Rectal smooth muscle tissue (tissue), 1 donor: Measurements from ENCODE around the gene SNX10.

ENCODE experiments used
- H3K27ac ChIP-seq: one replicate; pipeline ENCODE4 v1.7.0; 2013; ENCODE audit warnings: low read depth, low read length, inconsistent platforms
- H3K27me3 ChIP-seq: one replicate; pipeline ENCODE4 v1.7.0; 2013; ENCODE audit warnings: low read length; ENCODE audit not compliant: control insufficient read depth, insufficient read depth
- H3K36me3 ChIP-seq: one replicate; pipeline ENCODE4 v1.7.0; 2013; ENCODE audit warnings: low read length; ENCODE audit not compliant: control insufficient read depth, insufficient read depth
- H3K4me1 ChIP-seq: one replicate; pipeline ENCODE4 v1.7.0; 2013; ENCODE audit warnings: low read length; ENCODE audit not compliant: control insufficient read depth, insufficient read depth
- H3K4me3 ChIP-seq: one replicate; pipeline ENCODE4 v1.7.0; 2013; ENCODE audit warnings: low read length
- H3K9ac ChIP-seq: one replicate; pipeline ENCODE4 v1.7.0; 2013; ENCODE audit warnings: low read length

SNX10 gene

GRCh38 chr7:26379711-26380110 lies 88.0 kb downstream of the SNX10 start:
- Histone ChIP-seq H3K27ac (no peak overlapping the region), H3K9ac (no peak overlapping the region), H3K4me1 (no peaks in the 10 kb centered on the region), H3K36me3 (no peaks in the 10 kb centered on the region), H3K27me3 (peaks cover 8% of the 10 kb centered on the region), H3K4me3 (no peak overlapping the region)

- Histone ChIP-seq H3K4me3 (no peak overlapping the region), H3K9ac (no peak overlapping the region), H3K27ac (no peak overlapping the region), H3K27me3 (peaks cover 3% of the 10 kb centered on the region), H3K36me3 (no peaks in the 10 kb centered on the region), H3K4me1 (no peaks in the 10 kb centered on the region)
These were observed 90.1 kb downstream of the SNX10 start for GRCh38 chr7:26381476-26382353.

GRCh38 chr7:26385240-26385639 lies 93.6 kb downstream of the SNX10 start:
- Histone ChIP-seq H3K4me3 (no peak overlapping the region), H3K36me3 (no peaks in the 10 kb centered on the region), H3K4me1 (no peaks in the 10 kb centered on the region), H3K27ac (no peak overlapping the region), H3K9ac (no peak overlapping the region), H3K27me3 (no peaks in the 10 kb centered on the region)

- no peak overlapping the region for H3K9ac ChIP-seq
- no peak overlapping the region for H3K27ac ChIP-seq
- no peaks in the 10 kb centered on the region for H3K36me3 ChIP-seq
- H3K4me1 ChIP-seq = no peaks in the 10 kb centered on the region
- H3K27me3 ChIP-seq = no peaks in the 10 kb centered on the region
- H3K4me3 ChIP-seq = no peak overlapping the region
These were observed 96.1 kb downstream of the SNX10 start for GRCh38 chr7:26387731-26388130.

GRCh38 chr7:26388256-26388655 lies 96.6 kb downstream of the SNX10 start:
- Histone ChIP-seq H3K9ac (no peak overlapping the region), H3K27me3 (no peaks in the 10 kb centered on the region), H3K4me1 (no peaks in the 10 kb centered on the region), H3K27ac (no peak overlapping the region), H3K36me3 (no peaks in the 10 kb centered on the region), H3K4me3 (no peak overlapping the region)

GRCh38 chr7:26390016-26390415 lies 98.4 kb downstream of the SNX10 start:
- Histone ChIP-seq H3K4me1 (no peaks in the 10 kb centered on the region), H3K27me3 (no peaks in the 10 kb centered on the region), H3K27ac (no peak overlapping the region), H3K9ac (no peak overlapping the region), H3K36me3 (no peaks in the 10 kb centered on the region), H3K4me3 (no peak overlapping the region)

- Histone ChIP-seq H3K9ac (no peak overlapping the region), H3K4me1 (peaks cover 4% of the 10 kb centered on the region), H3K27ac (no peak overlapping the region), H3K4me3 (no peak overlapping the region), H3K27me3 (no peaks in the 10 kb centered on the region), H3K36me3 (no peaks in the 10 kb centered on the region)
These were observed 102.2 kb downstream of the SNX10 start for GRCh38 chr7:26393818-26394217.

- Histone ChIP-seq H3K4me3 (peak overlapping the region; percentile 80), H3K9ac (no peak overlapping the region), H3K27ac (no peak overlapping the region), H3K4me1 (peaks cover 8% of the 10 kb centered on the region), H3K36me3 (no peaks in the 10 kb centered on the region), H3K27me3 (no peaks in the 10 kb centered on the region)
These were observed 105.7 kb downstream of the SNX10 start for GRCh38 chr7:26397332-26397731.

- Histone ChIP-seq H3K9ac (peak overlapping the region; percentile 33), H3K36me3 (no peaks in the 10 kb centered on the region), H3K27ac (peak overlapping the region; percentile 76), H3K4me1 (peaks cover 8% of the 10 kb centered on the region), H3K27me3 (no peaks in the 10 kb centered on the region), H3K4me3 (peak overlapping the region; percentile 80)
These were observed 106.2 kb downstream of the SNX10 start for GRCh38 chr7:26397796-26398426.

GRCh38 chr7:26398427-26398755 lies 106.7 kb downstream of the SNX10 start:
- peak overlapping the region; percentile 52 for H3K9ac ChIP-seq
- H3K27me3 ChIP-seq = no peaks in the 10 kb centered on the region
- H3K4me1 ChIP-seq = peaks cover 8% of the 10 kb centered on the region
- H3K36me3 ChIP-seq = no peaks in the 10 kb centered on the region
- H3K27ac ChIP-seq = peak overlapping the region; percentile 76
- peak overlapping the region; percentile 80 for H3K4me3 ChIP-seq

- peak overlapping the region; percentile 69 for H3K27ac ChIP-seq
- no peaks in the 10 kb centered on the region for H3K27me3 ChIP-seq
- peak overlapping the region; percentile 52 for H3K9ac ChIP-seq
- H3K4me3 ChIP-seq = peak overlapping the region; percentile 80
- H3K36me3 ChIP-seq = no peaks in the 10 kb centered on the region
- peaks cover 8% of the 10 kb centered on the region for H3K4me1 ChIP-seq
These were observed 107.3 kb downstream of the SNX10 start for GRCh38 chr7:26398756-26399509.

- Histone ChIP-seq H3K27ac (no peak overlapping the region), H3K9ac (no peak overlapping the region), H3K4me3 (no peak overlapping the region), H3K4me1 (peaks cover 8% of the 10 kb centered on the region), H3K27me3 (no peaks in the 10 kb centered on the region), H3K36me3 (no peaks in the 10 kb centered on the region)
These were observed 108.1 kb downstream of the SNX10 start for GRCh38 chr7:26399736-26400135.
